PC-3 (cell line): ENCODE data around the gene CCDC93. TPM values are rescaled to one million over a fixed set of nuclear protein-coding genes. Genes with fewer than 3 reads are reported as not detected.

Experiments
- ATAC-seq: fragments of 200-7000 bp; cut with Tn5 transposase; 2 replicates; pipeline ENCODE4 v1.9.1; 2020; ENCODE audit warnings: mild to moderate bottlenecking, moderate library complexity
- BruUV-seq: library from RNA; stranded (reverse); fragments of 400-500 nt; replicated peaks from 2 replicates; lab custom pipeline; 2021; lab: Mats Ljungman, UMichigan
- CTCF ChIA-PET: fragments of 300-600 bp; sonication (Branson Sonifier 250); formaldehyde crosslinking; loops from one replicate; lab custom pipeline; 2022; ENCODE audit warnings: antibody characterized with exemption; lab: Charles Lee
- POLR2A ChIA-PET: fragments of 300-600 bp; sonication (Branson Sonifier 250); formaldehyde crosslinking; loops from one replicate; lab custom pipeline; 2022; ENCODE audit warnings: antibody characterized with exemption; ENCODE audit not compliant: unreplicated experiment; lab: Charles Lee
- DNase-seq: peaks from one replicate; pipeline ENCODE4 v3.0.0-alpha.2; 2015
- H2AFZ ChIP-seq: fragments of 300-600 bp; sonication (generic); 2 replicates; pipeline ENCODE4 v1.6.0; 2016; ENCODE audit warnings: antibody characterized with exemption, low read length
- H3F3A ChIP-seq: fragments of 300-600 bp; sonication (generic); one replicate; pipeline ENCODE4 v1.6.0; 2017; ENCODE audit warnings: antibody characterized with exemption, low read length, control low read depth, mild to moderate bottlenecking; ENCODE audit not compliant: unreplicated experiment
- H3K27ac ChIP-seq: fragments of 300-600 bp; sonication (generic); 2 replicates; pipeline ENCODE4 v1.5.1; 2016; ENCODE audit warnings: mild to moderate bottlenecking, low read length
- H3K27me3 ChIP-seq: fragments of 300-600 bp; sonication (generic); 2 replicates; pipeline ENCODE4 v1.6.1; 2016; ENCODE audit warnings: low read length, mixed read lengths
- H3K36me3 ChIP-seq: fragments of 300-600 bp; sonication (generic); 2 replicates; pipeline ENCODE4 v1.6.1; 2016; ENCODE audit warnings: low read depth, mixed run types, low read length, mixed read lengths
- H3K4me1 ChIP-seq: fragments of 300-600 bp; sonication (generic); 2 replicates; pipeline ENCODE4 v1.5.1; 2016; ENCODE audit warnings: low read length; ENCODE audit not compliant: insufficient read depth
- H3K4me2 ChIP-seq: fragments of 300-600 bp; sonication (generic); 2 replicates; pipeline ENCODE4 v1.6.0; 2016; ENCODE audit warnings: low read length
- H3K4me3 ChIP-seq: fragments of 300-600 bp; sonication (generic); 2 replicates; pipeline ENCODE4 v1.5.1; 2016; ENCODE audit warnings: mild to moderate bottlenecking, low read length, mixed read lengths
- H3K79me2 ChIP-seq: fragments of 300-600 bp; sonication (generic); 2 replicates; pipeline ENCODE4 v1.6.1; 2017; ENCODE audit warnings: low read length, mixed read lengths
- H3K9ac ChIP-seq: fragments of 300-600 bp; sonication (generic); 2 replicates; pipeline ENCODE4 v1.6.0; 2016; ENCODE audit warnings: mild to moderate bottlenecking, low read length
- H3K9me2 ChIP-seq: fragments of 300-600 bp; sonication (generic); replicated peaks from 2 replicates; pipeline ENCODE4 v1.6.1; 2016; ENCODE audit warnings: mixed run types, low read length, mixed read lengths
- H3K9me3 ChIP-seq: fragments of 300-600 bp; sonication (generic); 2 replicates; pipeline ENCODE4 v1.6.1; 2016; ENCODE audit warnings: low read length, mixed read lengths
- H4K20me1 ChIP-seq: fragments of 300-600 bp; sonication (generic); 2 replicates; pipeline ENCODE4 v1.6.1; 2016; ENCODE audit warnings: low read length, mixed read lengths
- EZH2 ChIP-seq: fragments of 300-600 bp; sonication (generic); IDR thresholded peaks from one replicate; pipeline ENCODE4 v1.6.1; 2017; ENCODE audit warnings: antibody characterized with exemption, mild to moderate bottlenecking, low read length; ENCODE audit not compliant: unreplicated experiment
- EZH2phosphoT487 ChIP-seq: fragments of 300-600 bp; sonication (generic); IDR thresholded peaks from 2 replicates; pipeline ENCODE4 v1.6.1; 2018; ENCODE audit warnings: mild to moderate bottlenecking, antibody characterized with exemption, low read length, borderline replicate concordance
- intact Hi-C: fragments of 100-400 bp; cut with micrococcal nuclease; formaldehyde crosslinking; loops from 2 replicates; pipeline ENCODE4 v1.9.0; 2023
- total RNA-seq: library from RNA; depleted of rRNA; stranded (reverse); fragments of >200 nt; gene quantifications from 2 replicates; pipeline ENCODE4 v1.2.3, GENCODE V29; 2014
- TF ChIP-seq, protein P1 (sequence below): fragments of 300-600 bp; sonication (generic); conservative IDR thresholded peaks from 2 replicates; pipeline ENCODE4 v1.5.1; 2017; ENCODE audit warnings: antibody characterized with exemption, low read depth, mild to moderate bottlenecking, low read length

Gene CCDC93
- total RNA-seq, 1 experiment from 2014 or later = 14.0 TPM

DNA sequence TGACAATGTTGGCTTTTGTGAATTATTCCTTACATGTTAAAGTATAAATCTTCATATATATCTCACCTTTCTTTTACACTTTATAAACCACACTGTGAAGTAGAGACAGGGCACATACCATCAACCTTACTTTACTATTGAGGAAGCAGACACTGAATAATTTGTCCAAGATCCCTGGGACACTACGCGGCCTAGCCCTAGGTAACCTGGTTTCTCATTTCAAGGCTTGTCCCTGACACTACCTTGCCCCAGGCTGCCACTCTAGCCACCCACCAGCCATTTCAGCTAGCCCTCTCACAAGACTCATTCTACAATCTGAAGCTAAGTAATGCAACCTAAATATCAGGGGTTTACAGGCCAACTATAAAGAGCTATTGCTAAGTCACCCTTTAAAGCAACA lies 26.7 kb downstream of the CCDC93 start:
- Histone ChIP-seq H3K9me2 (no peaks in the 10 kb centered on the region), H2AFZ (no peak overlapping the region), H3K4me2 (no peak overlapping the region), H3K9me3 (no peaks in the 10 kb centered on the region), H3K27me3 (no peaks in the 10 kb centered on the region), H3K79me2 (no peaks in the 10 kb centered on the region), H3K27ac (no peak overlapping the region), H4K20me1 (no peaks in the 10 kb centered on the region; the same call in 1 of the 2 replicates), H3F3A (no peaks in the 10 kb centered on the region), H3K4me1 (peaks cover 12% of the 10 kb centered on the region), H3K36me3 (peaks cover 14% of the 10 kb centered on the region), H3K4me3 (no peak overlapping the region), H3K9ac (no peak overlapping the region)
- TF ChIP-seq, protein P1, sequence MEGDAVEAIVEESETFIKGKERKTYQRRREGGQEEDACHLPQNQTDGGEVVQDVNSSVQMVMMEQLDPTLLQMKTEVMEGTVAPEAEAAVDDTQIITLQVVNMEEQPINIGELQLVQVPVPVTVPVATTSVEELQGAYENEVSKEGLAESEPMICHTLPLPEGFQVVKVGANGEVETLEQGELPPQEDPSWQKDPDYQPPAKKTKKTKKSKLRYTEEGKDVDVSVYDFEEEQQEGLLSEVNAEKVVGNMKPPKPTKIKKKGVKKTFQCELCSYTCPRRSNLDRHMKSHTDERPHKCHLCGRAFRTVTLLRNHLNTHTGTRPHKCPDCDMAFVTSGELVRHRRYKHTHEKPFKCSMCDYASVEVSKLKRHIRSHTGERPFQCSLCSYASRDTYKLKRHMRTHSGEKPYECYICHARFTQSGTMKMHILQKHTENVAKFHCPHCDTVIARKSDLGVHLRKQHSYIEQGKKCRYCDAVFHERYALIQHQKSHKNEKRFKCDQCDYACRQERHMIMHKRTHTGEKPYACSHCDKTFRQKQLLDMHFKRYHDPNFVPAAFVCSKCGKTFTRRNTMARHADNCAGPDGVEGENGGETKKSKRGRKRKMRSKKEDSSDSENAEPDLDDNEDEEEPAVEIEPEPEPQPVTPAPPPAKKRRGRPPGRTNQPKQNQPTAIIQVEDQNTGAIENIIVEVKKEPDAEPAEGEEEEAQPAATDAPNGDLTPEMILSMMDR = no peak
- TF ChIP-seq EZH2 (no peak), EZH2phosphoT487 (no peak)
- POLR2A ChIA-PET = no interaction called here
- CTCF ChIA-PET = no interaction called here
- no peak for ATAC-seq
- no TSS peak for BruUV-seq
- DNase-seq = no peak
- intact Hi-C loops = no loop called here

GRCh38 chr2:117985092-117985491 lies 28.8 kb downstream of the CCDC93 start:
- ChIA-PET POLR2A (no interaction called here), CTCF (no interaction called here)
- ATAC-seq (no peak), DNase-seq (no peak)
- H3K9ac ChIP-seq = no peak overlapping the region
- H3F3A ChIP-seq = no peaks in the 10 kb centered on the region
- intact Hi-C loops = no loop called here
- H3K9me2 ChIP-seq = no peaks in the 10 kb centered on the region
- peaks cover 16% of the 10 kb centered on the region for H3K36me3 ChIP-seq
- H4K20me1 ChIP-seq = no peaks in the 10 kb centered on the region; the same call in 1 of the 2 replicates
- no peak overlapping the region for H2AFZ ChIP-seq
- H3K79me2 ChIP-seq = no peaks in the 10 kb centered on the region
- no TSS peak for BruUV-seq
- TF ChIP-seq, protein P1 = 0 out of 2 replicates have a peak, but pooled peaks have one; percentile 15
- TF ChIP-seq EZH2 (no peak), EZH2phosphoT487 (no peak)
- H3K4me2 ChIP-seq = no peak overlapping the region
- peaks cover 30% of the 10 kb centered on the region for H3K4me1 ChIP-seq
- no peak overlapping the region for H3K4me3 ChIP-seq
- no peak overlapping the region for H3K27ac ChIP-seq
- no peaks in the 10 kb centered on the region for H3K9me3 ChIP-seq
- H3K27me3 ChIP-seq = no peaks in the 10 kb centered on the region

DNA sequence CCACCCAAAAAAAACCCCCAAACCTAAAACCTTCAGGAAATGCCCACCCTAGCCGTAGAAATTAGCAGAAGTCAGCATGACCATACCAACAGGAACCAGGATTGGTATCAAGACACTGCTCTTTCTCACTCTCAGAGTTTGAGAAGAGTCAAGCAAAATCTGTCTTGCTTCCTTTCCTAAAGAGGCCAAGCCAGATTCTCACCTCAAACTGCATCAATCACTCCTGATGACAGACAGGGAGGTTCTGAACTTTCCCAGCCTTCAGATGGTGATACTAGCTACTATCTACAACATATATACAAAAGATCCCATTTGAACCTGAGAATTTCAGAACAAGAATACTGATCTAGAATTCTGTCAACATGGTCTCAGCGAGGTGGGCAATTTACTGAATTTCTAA lies 29.7 kb downstream of the CCDC93 start:
- ATAC-seq (no peak), DNase-seq (no peak)
- Histone ChIP-seq H3K36me3 (peaks cover 20% of the 10 kb centered on the region), H3K79me2 (peaks cover 4% of the 10 kb centered on the region; the same call in 1 of the 2 replicates), H3K4me1 (peaks cover 38% of the 10 kb centered on the region), H3F3A (no peaks in the 10 kb centered on the region), H3K9me3 (no peaks in the 10 kb centered on the region), H4K20me1 (no peaks in the 10 kb centered on the region; the same call in 1 of the 2 replicates), H3K27ac (no peak overlapping the region), H2AFZ (no peak overlapping the region), H3K9ac (no peak overlapping the region), H3K4me3 (no peak overlapping the region), H3K27me3 (no peaks in the 10 kb centered on the region), H3K4me2 (no peak overlapping the region), H3K9me2 (no peaks in the 10 kb centered on the region)
- intact Hi-C loops = loop anchor here (5.0 kb wide), 1 partner anchor 42 kb away; no protein-coding TSS in a partner anchor
- POLR2A ChIA-PET = no interaction called here
- no TSS peak for BruUV-seq
- no peak for TF ChIP-seq EZH2
- TF ChIP-seq, protein P1 = no peak
- no peak for TF ChIP-seq EZH2phosphoT487
- CTCF ChIA-PET = no interaction called here
